Astrocyte of the spinal cord (primary cell): ENCODE measurements around the gene AHI1.

Experiments
- DNase-seq: peaks from one replicate; pipeline ENCODE4 v3.0.0; 2011; ENCODE audit warnings: low read depth, low spot score
- H3K4me3 ChIP-seq: 2 replicates; pipeline ENCODE4 v1.5.1; 2011; ENCODE audit warnings: low read depth, mild to moderate bottlenecking, low read length, moderate library complexity
- in situ Hi-C: cut with HindIII; loops from 2 replicates; pipeline ENCODE4 v1.10.0; 2017; ENCODE audit warnings: low sequenced_read_pairs
- TF ChIP-seq, protein P1 (sequence below): IDR thresholded peaks from 2 replicates; pipeline ENCODE4 v1.5.1; 2012; ENCODE audit warnings: low read depth, mild to moderate bottlenecking, low read length, inconsistent platforms

AHI1 gene

DNA sequence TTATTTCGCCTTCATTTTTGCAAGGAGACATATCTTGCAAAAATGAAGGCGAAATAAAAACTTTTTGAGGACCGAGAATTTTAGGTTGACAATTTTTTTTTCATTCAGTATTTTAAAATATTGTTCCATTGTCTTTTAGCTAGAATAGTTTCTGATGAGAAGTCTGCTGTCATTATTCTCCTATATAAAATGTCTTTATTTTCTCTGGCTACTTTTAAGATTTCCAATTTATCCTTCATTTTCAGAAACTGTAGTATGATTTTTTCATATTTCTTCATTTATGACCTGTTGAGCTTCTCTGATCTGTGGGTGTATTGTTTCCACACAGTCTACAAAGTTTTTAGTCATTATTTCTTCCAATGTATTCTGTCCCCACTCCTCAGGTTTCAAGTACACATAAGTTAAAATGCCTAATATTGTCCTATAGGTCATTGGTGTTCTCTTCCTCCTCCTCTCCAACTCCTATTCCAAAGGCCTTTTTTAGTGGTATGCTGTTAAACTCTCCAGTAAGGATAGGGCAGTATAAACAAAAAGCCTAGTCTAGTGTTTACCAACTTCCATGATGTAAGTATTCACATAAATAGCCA lies 15.7 kb downstream of the AHI1 start:
- in situ Hi-C loops, result no loop called here

DNA sequence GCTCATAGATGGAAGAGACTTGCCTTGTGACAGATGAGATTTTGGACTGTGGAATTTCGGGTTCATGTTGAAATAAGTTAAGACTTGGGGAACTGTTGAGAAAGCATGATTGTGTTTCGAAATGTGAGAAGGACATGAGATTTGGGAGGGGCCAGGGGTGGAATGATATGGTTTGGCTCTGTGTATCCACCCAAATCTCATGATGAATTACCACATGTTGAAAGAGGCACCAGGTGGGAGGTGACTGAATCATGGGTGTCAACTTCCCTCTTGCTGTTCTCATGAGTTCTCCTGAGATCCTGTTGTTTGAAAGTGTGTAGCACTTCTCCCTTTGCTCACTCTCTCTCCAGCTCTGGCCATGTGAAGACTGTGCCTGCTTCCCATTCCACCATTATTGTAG lies 17.9 kb downstream of the AHI1 start:
- DNase-seq, result no peak
- in situ Hi-C loops, result no loop called here
- TF ChIP-seq, protein P1, sequence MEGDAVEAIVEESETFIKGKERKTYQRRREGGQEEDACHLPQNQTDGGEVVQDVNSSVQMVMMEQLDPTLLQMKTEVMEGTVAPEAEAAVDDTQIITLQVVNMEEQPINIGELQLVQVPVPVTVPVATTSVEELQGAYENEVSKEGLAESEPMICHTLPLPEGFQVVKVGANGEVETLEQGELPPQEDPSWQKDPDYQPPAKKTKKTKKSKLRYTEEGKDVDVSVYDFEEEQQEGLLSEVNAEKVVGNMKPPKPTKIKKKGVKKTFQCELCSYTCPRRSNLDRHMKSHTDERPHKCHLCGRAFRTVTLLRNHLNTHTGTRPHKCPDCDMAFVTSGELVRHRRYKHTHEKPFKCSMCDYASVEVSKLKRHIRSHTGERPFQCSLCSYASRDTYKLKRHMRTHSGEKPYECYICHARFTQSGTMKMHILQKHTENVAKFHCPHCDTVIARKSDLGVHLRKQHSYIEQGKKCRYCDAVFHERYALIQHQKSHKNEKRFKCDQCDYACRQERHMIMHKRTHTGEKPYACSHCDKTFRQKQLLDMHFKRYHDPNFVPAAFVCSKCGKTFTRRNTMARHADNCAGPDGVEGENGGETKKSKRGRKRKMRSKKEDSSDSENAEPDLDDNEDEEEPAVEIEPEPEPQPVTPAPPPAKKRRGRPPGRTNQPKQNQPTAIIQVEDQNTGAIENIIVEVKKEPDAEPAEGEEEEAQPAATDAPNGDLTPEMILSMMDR, result no peak

More for the DNA sequence above, 15.7 kb downstream of the AHI1 start:
- DNase-seq, result peak; percentile 55
- no peak overlapping the region for H3K4me3 ChIP-seq
- TF ChIP-seq, protein P1, result no peak

DNA sequence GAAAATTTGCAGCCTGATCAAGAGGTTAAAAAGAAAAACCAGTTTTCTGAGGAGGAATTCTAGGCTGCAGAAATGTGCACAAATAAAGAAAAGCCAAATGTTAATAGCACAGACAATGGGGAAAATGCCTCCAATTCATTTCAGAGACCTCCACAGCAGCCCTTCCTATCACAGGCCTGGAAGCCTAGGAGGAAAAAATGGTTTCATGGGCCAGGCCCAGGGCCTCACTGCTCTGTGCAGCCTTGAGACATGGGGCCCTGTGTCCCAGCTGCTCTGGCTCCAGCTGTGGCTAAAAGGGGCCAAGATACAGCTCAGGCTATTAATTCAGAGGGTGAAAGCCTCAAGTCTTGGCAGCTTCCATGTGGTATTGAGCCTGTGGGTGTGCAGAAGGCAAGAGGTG lies 18.9 kb downstream of the AHI1 start:
- TF ChIP-seq, protein P1, result no peak
- in situ Hi-C loops, result no loop called here
- H3K4me3 ChIP-seq, result no peak overlapping the region
- no peak for DNase-seq

More for the DNA sequence above, 17.9 kb downstream of the AHI1 start:
- H3K4me3 ChIP-seq, result no peak overlapping the region

DNA sequence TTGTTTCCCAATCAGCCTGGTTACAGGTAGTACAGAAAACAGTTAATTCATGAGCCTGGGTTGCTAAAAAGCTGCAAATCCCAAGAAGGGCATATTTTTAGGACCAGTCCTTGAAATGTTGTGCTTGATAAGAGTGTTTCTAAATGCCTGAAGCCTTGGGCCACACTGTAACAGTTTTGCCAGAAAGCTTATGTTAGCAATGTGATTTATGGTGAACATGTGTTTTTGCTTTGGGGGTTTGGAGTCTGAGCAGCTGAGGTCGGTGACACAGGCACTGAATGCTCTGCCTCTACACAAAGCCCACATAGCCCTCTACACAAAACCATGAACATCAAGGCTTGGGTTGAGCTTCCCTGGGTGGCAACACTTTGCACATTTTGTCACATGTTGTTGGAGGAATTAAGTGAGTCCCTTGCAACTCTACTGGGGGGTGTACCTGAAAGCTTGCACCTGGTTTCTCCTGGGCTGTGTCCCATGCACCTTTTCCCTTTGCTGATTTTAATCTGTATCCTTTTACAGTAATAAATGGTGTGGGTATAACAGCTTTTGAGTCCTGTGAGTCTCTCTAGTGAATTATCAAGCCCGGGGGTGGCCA lies 22.2 kb downstream of the AHI1 start:
- in situ Hi-C loops, result no loop called here
- TF ChIP-seq, protein P1, result no peak
- DNase-seq, result peak; percentile 35
- H3K4me3 ChIP-seq, result no peak overlapping the region

DNA sequence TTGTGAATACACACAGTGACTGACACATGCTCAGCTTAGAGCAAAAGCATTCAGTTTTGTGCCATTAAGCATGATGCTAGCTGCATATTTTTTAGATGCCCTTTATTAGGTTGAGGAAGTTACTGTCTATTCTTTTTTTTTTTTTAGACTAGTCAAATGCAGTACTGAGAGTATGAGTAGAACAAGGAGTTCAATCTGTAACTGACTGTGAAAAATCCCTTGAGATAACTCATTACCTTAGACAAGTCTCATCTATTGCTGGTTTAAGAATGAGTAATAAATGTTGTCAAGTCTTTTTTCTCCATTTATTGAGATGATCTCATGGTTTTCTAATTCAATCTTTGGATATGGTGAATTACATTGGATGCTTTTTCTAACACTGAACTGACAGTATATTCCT lies 23.2 kb downstream of the AHI1 start:
- H3K4me3 ChIP-seq, result no peak overlapping the region
- in situ Hi-C loops, result no loop called here
- TF ChIP-seq, protein P1, result no peak
- no peak for DNase-seq

DNA sequence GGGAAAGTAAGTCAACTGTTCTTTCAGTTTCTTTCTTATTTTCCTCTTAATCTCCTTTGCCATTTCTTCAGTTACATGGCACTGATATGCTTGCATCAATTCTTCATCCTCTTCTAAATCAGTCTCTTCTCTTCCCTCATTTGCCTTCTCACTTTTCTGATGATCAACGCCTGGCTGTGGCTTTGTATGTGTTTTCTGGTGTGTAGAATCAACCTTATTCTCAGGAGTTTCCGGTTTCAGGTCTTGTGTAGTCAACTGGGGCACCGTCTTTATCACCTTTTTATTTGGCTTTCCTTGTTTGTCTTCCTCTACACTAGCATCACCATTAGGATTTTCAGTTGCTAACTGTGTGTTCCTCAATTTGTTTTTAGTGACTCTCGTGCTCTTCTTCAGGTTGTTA lies 31.6 kb downstream of the AHI1 start:
- H3K4me3 ChIP-seq, result no peak overlapping the region
- in situ Hi-C loops, result no loop called here
- TF ChIP-seq, protein P1, result no peak
- DNase-seq, result no peak

DNA sequence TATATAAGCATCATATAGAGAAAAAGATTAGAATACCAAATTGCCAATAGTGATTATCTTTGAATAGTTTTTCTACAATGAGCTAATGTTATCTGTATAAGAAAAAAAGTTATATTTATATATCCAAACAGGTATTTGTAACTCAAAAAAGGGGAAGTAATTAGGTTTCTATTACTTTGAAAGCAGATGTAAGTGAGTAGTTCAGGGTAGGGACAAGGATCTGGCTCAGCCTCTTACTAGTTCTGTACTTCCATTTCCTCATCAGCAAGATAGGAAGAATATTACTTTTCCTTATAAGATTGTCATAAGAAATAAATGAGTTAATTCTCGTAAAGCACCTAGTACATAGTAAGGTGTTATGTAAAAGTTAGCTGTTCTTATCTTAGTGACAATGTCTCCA lies 32.2 kb downstream of the AHI1 start:
- TF ChIP-seq, protein P1, result no peak
- no peak for DNase-seq
- in situ Hi-C loops, result no loop called here
- H3K4me3 ChIP-seq, result no peak overlapping the region
